B cell (primary cell): ENCODE data around the gene LMNTD2. TPM values are rescaled to one million over a fixed set of nuclear protein-coding genes. Genes with fewer than 3 reads are reported as not detected.

Experiments
- ATAC-seq: fragments of 200-7000 bp; cut with Tn5 transposase; one replicate; pipeline ENCODE4 v1.10.0; 2021; ENCODE audit warnings: low read depth, mild to moderate bottlenecking, moderate number of reproducible peaks, moderate library complexity
- CTCF ChIA-PET: fragments of 350-600 bp; sonication (Branson Sonifier 250); formaldehyde crosslinking; loops from one replicate; lab custom pipeline; 2021; ENCODE audit warnings: antibody characterized with exemption, inconsistent platforms; lab: Charles Lee
- POLR2A ChIA-PET: fragments of 350-600 bp; sonication (Branson Sonifier 250); formaldehyde crosslinking; loops from one replicate; lab custom pipeline; 2021; ENCODE audit warnings: antibody characterized with exemption; lab: Charles Lee
- DNase-seq: peaks from one replicate; pipeline ENCODE4 v3.0.0; 2013
- H2AFZ ChIP-seq: 2 replicates; pipeline ENCODE4 v1.6.1; 2012; ENCODE audit warnings: mild to moderate bottlenecking, low read depth, low read length; ENCODE audit not compliant: insufficient read depth, poor library complexity, severe bottlenecking
- H3K27ac ChIP-seq, 2 donors: 1 replicate in 1 of 2; 2 replicates in 1 of 2; pipeline ENCODE4 v1.5.1; 2012 to 2013; ENCODE audit warnings: low read length in 2 of 2, mild to moderate bottlenecking in 2 of 2, moderate library complexity in 1 of 2
- H3K27me3 ChIP-seq, 4 experiments: fragments of 200-600 bp in 1 of 4; sonication (generic) in 1 of 4; replicated peaks in 1 of 4; 1 replicate in 2 of 4; 2 replicates in 2 of 4; pipeline versions ENCODE4 v1.6.1 to v1.7.0; 2013 to 2016; ENCODE audit warnings: low read length in 3 of 4, mild to moderate bottlenecking in 2 of 4, mixed read lengths in 1 of 4, moderate library complexity in 1 of 4; ENCODE audit not compliant: insufficient read depth in 4 of 4, control insufficient read depth in 3 of 4; ENCODE audit errors: control extremely low read depth in 1 of 4
- H3K36me3 ChIP-seq, 2 experiments: replicated peaks in 1 of 2; 1 replicate in 1 of 2; 2 replicates in 1 of 2; pipeline versions ENCODE4 v1.6.1 to v1.7.1; 2013; ENCODE audit warnings: low read length in 1 of 2; ENCODE audit not compliant: insufficient read depth in 2 of 2, control insufficient read depth in 1 of 2; ENCODE audit errors: control extremely low read depth in 1 of 2, extremely low read depth in 1 of 2
- H3K4me1 ChIP-seq, 2 donors: fragments of 200-600 bp in 1 of 2; sonication (generic) in 1 of 2; 1 replicate in 1 of 2; 2 replicates in 1 of 2; pipeline versions ENCODE4 v1.5.1 to v1.6.1; 2013 to 2017; ENCODE audit warnings: low read length in 2 of 2; ENCODE audit not compliant: control insufficient read depth in 2 of 2, insufficient read depth in 2 of 2
- H3K4me2 ChIP-seq: replicated peaks from 2 replicates; pipeline ENCODE3; 2012; ENCODE audit warnings: mild to moderate bottlenecking, low read depth, low read length; ENCODE audit not compliant: poor library complexity, severe bottlenecking
- H3K4me3 ChIP-seq, 5 experiments: fragments of 200-600 bp in 1 of 5; sonication (generic) in 1 of 5; 1 replicate in 3 of 5; 2 replicates in 2 of 5; pipeline versions ENCODE4 v1.5.1 to v1.7.0; 2011 to 2016; ENCODE audit warnings: low read length in 4 of 5, mild to moderate bottlenecking in 4 of 5, low read depth in 2 of 5, control low read depth in 1 of 5, moderate library complexity in 1 of 5; ENCODE audit not compliant: insufficient read depth in 1 of 5; ENCODE audit errors: control extremely low read depth in 1 of 5, extremely low read depth in 1 of 5
- H3K79me2 ChIP-seq: fragments of 200-600 bp; sonication (generic); one replicate; pipeline ENCODE4 v1.6.0; 2016; ENCODE audit warnings: low read length; ENCODE audit not compliant: control insufficient read depth, insufficient read depth
- H3K9ac ChIP-seq: fragments of 200-600 bp; sonication (generic); 2 replicates; pipeline ENCODE4 v1.6.1; 2017; ENCODE audit warnings: mild to moderate bottlenecking, low read length, moderate library complexity
- H3K9me3 ChIP-seq, 3 donors: one replicate each; pipeline versions ENCODE4 v1.6.1 to v1.7.1; 2013; ENCODE audit warnings: low read length in 2 of 3; ENCODE audit not compliant: control insufficient read depth in 2 of 3, insufficient read depth in 1 of 3; ENCODE audit errors: control extremely low read depth in 1 of 3
- H4K20me1 ChIP-seq: 2 replicates; pipeline ENCODE4 v1.6.0; 2012; ENCODE audit warnings: mild to moderate bottlenecking, low read length; ENCODE audit not compliant: insufficient read depth, control insufficient read depth, poor library complexity, severe bottlenecking
- H3K27ac Mint-ChIP-seq: one replicate; pipeline ENCODE4 v1.8.0; 2021; ENCODE audit warnings: mixed read lengths
- H3K27me3 Mint-ChIP-seq: one replicate; pipeline ENCODE4 v1.8.0; 2021; ENCODE audit warnings: mixed read lengths
- H3K4me1 Mint-ChIP-seq: one replicate; pipeline ENCODE4 v1.8.0; 2021; ENCODE audit warnings: mixed read lengths
- H3K4me3 Mint-ChIP-seq: one replicate; pipeline ENCODE4 v1.8.0; 2021; ENCODE audit warnings: mixed read lengths
- H3K9me3 Mint-ChIP-seq: one replicate; pipeline ENCODE4 v1.8.0; 2022; ENCODE audit warnings: mixed read lengths; ENCODE audit not compliant: insufficient read depth
- CTCF ChIP-seq: fragments of 200-600 bp; IDR thresholded peaks from one replicate; pipeline ENCODE4 v1.8.0; 2022; ENCODE audit warnings: antibody characterized with exemption, mild to moderate bottlenecking
- EZH2 ChIP-seq: IDR thresholded peaks from 2 replicates; pipeline ENCODE4 v1.6.1; 2012; ENCODE audit warnings: borderline replicate concordance, low read depth, mild to moderate bottlenecking, moderate library complexity, low read length; ENCODE audit not compliant: insufficient read depth, poor library complexity, severe bottlenecking
- WGBS: methylation state at CpG from one replicate; pipeline ENCODE4 v1.1.5; 2013; ENCODE audit warnings: missing lambda C conversion rate; ENCODE audit not compliant: insufficient coverage; 5-methylcytosine and 5-hydroxymethylcytosine counted together
- intact Hi-C: fragments of 100-400 bp; cut with micrococcal nuclease; formaldehyde crosslinking; loops from one replicate; pipeline ENCODE4 v1.10.0; 2022
- polyA plus RNA-seq: library from polyadenylated mRNA; depleted of rRNA; stranded (reverse); fragments of >200 nt; gene quantifications from 2 replicates; pipeline ENCODE4 v1.2.3, GENCODE V29; 2012
- total RNA-seq, 2 donors: library from RNA; stranded (reverse); fragments of 120-200 nt in 1 of 2; gene quantifications; 1 replicate in 1 of 2; 2 replicates in 1 of 2; pipeline versions ENCODE4 v1.2.3 to v1.2.4, GENCODE V29; 2013 to 2022

LMNTD2 gene
- total and polyA plus RNA-seq, 2 donors (not counting 1 experiment from before 2014, with no cell fraction given) = 21.4 to 29.6 TPM

- Histone ChIP-seq H3K4me1 (no peaks in the 10 kb centered on the region), H3K79me2 (peaks cover 39% of the 10 kb centered on the region), H4K20me1 (peaks cover 54% of the 10 kb centered on the region), H3K9ac (no peak overlapping the region), H3K4me2 (no peak overlapping the region), H3K36me3 (peaks cover 0 to 69% of the 10 kb centered on the region in 2 experiments), H3K27ac (no peak overlapping the region), H3K9me3 (no peaks in the 10 kb centered on the region), H2AFZ (no peak overlapping the region), H3K27me3 (no peaks in the 10 kb centered on the region), H3K4me3 (no peak overlapping the region)
- Mint-ChIP-seq H3K4me1 (no peaks in the 10 kb centered on the region), H3K4me3 (no peak overlapping the region), H3K27ac (no peak overlapping the region), H3K9me3 (no peaks in the 10 kb centered on the region), H3K27me3 (no peaks in the 10 kb centered on the region)
- ChIA-PET POLR2A (no interaction called here), CTCF (no interaction called here)
- ATAC-seq (no peak), DNase-seq (no peak)
- no peak for TF ChIP-seq EZH2
- no peak for TF ChIP-seq CTCF
- WGBS = 89% methylated on average over 7 of the region's 10 CpGs
- intact Hi-C loops = no loop called here
These were observed 35.8 kb upstream of the LMNTD2 start for GRCh38 chr11:596374-596773.

- DNase-seq = no peak
- Mint-ChIP-seq H3K4me3 (no peak overlapping the region), H3K27ac (no peak overlapping the region), H3K27me3 (no peaks in the 10 kb centered on the region), H3K9me3 (no peaks in the 10 kb centered on the region), H3K4me1 (no peaks in the 10 kb centered on the region)
- H3K4me1 ChIP-seq = no peaks in the 10 kb centered on the region
- H3K27me3 ChIP-seq = no peaks in the 10 kb centered on the region
- POLR2A ChIA-PET = no interaction called here
- no peak overlapping the region for H3K27ac ChIP-seq
- no peak for TF ChIP-seq CTCF
- no peak for TF ChIP-seq EZH2
- CTCF ChIA-PET = no interaction called here
- no peak overlapping the region for H3K4me2 ChIP-seq
- H2AFZ ChIP-seq = no peak overlapping the region
- no peak overlapping the region for H3K9ac ChIP-seq
- WGBS = 97% methylated on average over 10 of the region's 10 CpGs
- no peak overlapping the region for H3K4me3 ChIP-seq
- H3K36me3 ChIP-seq = peaks cover 0 to 72% of the 10 kb centered on the region in 2 experiments
- peaks cover 62% of the 10 kb centered on the region for H4K20me1 ChIP-seq
- no peak for ATAC-seq
- no peaks in the 10 kb centered on the region for H3K9me3 ChIP-seq
- intact Hi-C loops = no loop called here
- H3K79me2 ChIP-seq = peaks cover 39% of the 10 kb centered on the region
These were observed 34.9 kb upstream of the LMNTD2 start for GRCh38 chr11:595400-595799.
